Ovary (tissue), 9 donors: ENCODE data around the gene RPL12. TPM values are rescaled to one million over a fixed set of nuclear protein-coding genes. Genes with fewer than 3 reads are reported as not detected.

Experiments used
- DNase-seq, 5 donors: peaks; one replicate each; pipeline ENCODE4 v3.0.0-alpha.2; 2019 to 2020
- H3K27ac ChIP-seq, 2 donors: fragments of 200-600 bp; one replicate each; pipeline versions ENCODE4 v1.5.1 to v1.8.0; 2019 to 2022
- H3K27me3 ChIP-seq: fragments of 200-600 bp; one replicate; pipeline ENCODE4 v1.8.0; 2022
- H3K36me3 ChIP-seq: fragments of 200-600 bp; sonication (generic); one replicate; pipeline ENCODE4 v1.5.1; 2019
- H3K4me1 ChIP-seq: one replicate; pipeline ENCODE4 v1.8.1; 2013; ENCODE audit warnings: mild to moderate bottlenecking, moderate library complexity; ENCODE audit not compliant: insufficient read depth
- H3K4me3 ChIP-seq: fragments of 200-600 bp; sonication (generic); one replicate; pipeline ENCODE4 v1.5.1; 2017
- H3K9me3 ChIP-seq, 2 donors: fragments of 200-600 bp in 1 of 2; sonication (generic) in 1 of 2; one replicate each; pipeline versions ENCODE4 v1.5.1 to v1.8.1; 2013 to 2019; ENCODE audit warnings: mild to moderate bottlenecking in 1 of 2, moderate library complexity in 1 of 2
- EP300 ChIP-seq: sonication (generic); formaldehyde crosslinking; IDR thresholded peaks from one replicate; pipeline ENCODE4 v1.6.1; 2017; ENCODE audit warnings: antibody characterized with exemption
- POLR2A ChIP-seq: fragments of 450-650 bp; IDR thresholded peaks from one replicate; pipeline ENCODE4 v1.6.1; 2017; ENCODE audit warnings: antibody characterized with exemption, mild to moderate bottlenecking, moderate library complexity
- WGBS, 3 donors: extraction: QIAGEN DNeasy Blood & Tissue Kit in 1 of 3; methylation state at CpG; one replicate each; pipeline versions ENCODE4 v1.1.5 to v1.1.7; 2013 to 2017; 5-methylcytosine and 5-hydroxymethylcytosine counted together
- intact Hi-C, 4 donors: fragments of 100-400 bp; cut with DNase I; formaldehyde crosslinking; loops; one replicate each; pipeline versions ENCODE4 v1.11.0 to v1.15.1; 2022 to 2023
- polyA plus RNA-seq, 2 donors: library from polyadenylated mRNA; stranded (reverse); fragments of 200-250 nt in 1 of 2; fragments of 350-450 nt in 1 of 2; fragmentation: Illumina TruSeq in 1 of 2; extraction: RNeasy Lipid Tissue Mini Kit (QIAGEN cat#74804) in 1 of 2; gene quantifications; one replicate each; pipeline ENCODE4 v1.2.3, GENCODE V29; 2013 to 2014
- small RNA-seq: library from RNA; depleted of rRNA; stranded (forward); fragments of <200 nt; gene quantifications from one replicate; pipeline ENCODE3, GENCODE V24; 2016
- total RNA-seq, 7 donors: library from RNA; depleted of rRNA in 2 of 7; stranded (reverse); fragments of >200 nt in 2 of 7; fragmentation: NEBNext Ultra II Directional in 3 of 7; extraction: Animal tissue kit (Norgen Biotek cat#: 25700) in 3 of 7; gene quantifications; one replicate each; pipeline versions ENCODE4 v1.1.0 to v1.2.4, GENCODE V29; 2016 to 2023
- TF ChIP-seq, protein P1 (sequence below), 3 donors: fragments of 450-650 bp in 2 of 3; fragments of 200-600 bp in 1 of 3; IDR thresholded peaks; one replicate each; pipeline versions ENCODE4 v1.5.1 to v1.8.0; 2016 to 2022; ENCODE audit warnings: antibody characterized with exemption in 3 of 3, mild to moderate bottlenecking in 1 of 3
- donor health status: DM: no; HTN: no; CAD: no; lungs with moderate emphysema.
- donor health status: DM: no; HTN: no; CAD: no.
- donor health status: Bipolar disorder and iron deficiency.
- donor health status: DM: yes; HTN: yes; CAD: no.
- donor health status: DM: no; HTN: no; CAD: no.
- donor health status: DM: yes; HTN: yes; CAD: no.

RPL12 gene
- total and polyA plus RNA-seq, 9 donors, result 1,883 to 5,812 (median 2,353) TPM

DNA sequence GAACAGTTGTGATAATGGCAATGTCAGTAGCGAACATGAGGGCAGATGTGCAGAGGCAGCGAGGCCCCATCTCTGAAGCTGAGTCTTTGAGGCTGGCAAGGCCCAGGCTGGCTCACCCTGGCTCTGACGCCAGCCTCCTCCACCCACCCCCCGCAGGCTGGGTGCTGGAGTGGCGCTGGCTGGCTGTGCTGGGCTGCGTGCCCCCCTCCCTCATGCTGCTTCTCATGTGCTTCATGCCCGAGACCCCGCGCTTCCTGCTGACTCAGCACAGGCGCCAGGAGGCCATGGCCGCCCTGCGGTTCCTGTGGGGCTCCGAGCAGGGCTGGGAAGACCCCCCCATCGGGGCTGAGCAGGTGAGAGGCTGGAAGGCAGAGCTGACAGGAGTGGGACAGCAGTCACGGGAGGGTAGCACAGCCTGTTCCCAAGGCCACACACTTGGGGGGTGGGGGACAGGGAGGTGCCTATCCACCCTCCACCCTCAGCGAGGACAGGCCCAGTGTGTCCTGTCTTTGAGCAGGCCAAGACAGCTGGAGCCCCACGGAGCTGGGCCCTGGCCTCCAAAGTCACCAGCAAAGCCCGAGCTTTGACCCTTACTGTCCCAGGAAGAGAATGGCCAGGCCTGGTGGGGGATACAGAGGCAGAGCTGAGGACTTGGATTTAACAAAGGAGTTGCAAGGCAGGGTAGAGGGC, 48.7 kb downstream of the RPL12 start:
- no peak overlapping the region for H3K27ac ChIP-seq
- no peak overlapping the region for H3K4me3 ChIP-seq
- no peaks in the 10 kb centered on the region for H3K9me3 ChIP-seq
- peaks cover 2% of the 10 kb centered on the region for H3K4me1 ChIP-seq
- no peaks in the 10 kb centered on the region for H3K36me3 ChIP-seq
- intact Hi-C loops, result no loop called here
- H3K27me3 ChIP-seq, result no peaks in the 10 kb centered on the region
- DNase-seq, result no peak
- 78 to 82% (median 82%) methylated on average over 16 to 18 of the region's 18 CpGs for WGBS, 3 donors
- no peak for TF ChIP-seq EP300
- no peak for TF ChIP-seq POLR2A
- TF ChIP-seq, protein P1, sequence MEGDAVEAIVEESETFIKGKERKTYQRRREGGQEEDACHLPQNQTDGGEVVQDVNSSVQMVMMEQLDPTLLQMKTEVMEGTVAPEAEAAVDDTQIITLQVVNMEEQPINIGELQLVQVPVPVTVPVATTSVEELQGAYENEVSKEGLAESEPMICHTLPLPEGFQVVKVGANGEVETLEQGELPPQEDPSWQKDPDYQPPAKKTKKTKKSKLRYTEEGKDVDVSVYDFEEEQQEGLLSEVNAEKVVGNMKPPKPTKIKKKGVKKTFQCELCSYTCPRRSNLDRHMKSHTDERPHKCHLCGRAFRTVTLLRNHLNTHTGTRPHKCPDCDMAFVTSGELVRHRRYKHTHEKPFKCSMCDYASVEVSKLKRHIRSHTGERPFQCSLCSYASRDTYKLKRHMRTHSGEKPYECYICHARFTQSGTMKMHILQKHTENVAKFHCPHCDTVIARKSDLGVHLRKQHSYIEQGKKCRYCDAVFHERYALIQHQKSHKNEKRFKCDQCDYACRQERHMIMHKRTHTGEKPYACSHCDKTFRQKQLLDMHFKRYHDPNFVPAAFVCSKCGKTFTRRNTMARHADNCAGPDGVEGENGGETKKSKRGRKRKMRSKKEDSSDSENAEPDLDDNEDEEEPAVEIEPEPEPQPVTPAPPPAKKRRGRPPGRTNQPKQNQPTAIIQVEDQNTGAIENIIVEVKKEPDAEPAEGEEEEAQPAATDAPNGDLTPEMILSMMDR (IDR thresholded peaks at IDR 0.05), result no peak

DNA sequence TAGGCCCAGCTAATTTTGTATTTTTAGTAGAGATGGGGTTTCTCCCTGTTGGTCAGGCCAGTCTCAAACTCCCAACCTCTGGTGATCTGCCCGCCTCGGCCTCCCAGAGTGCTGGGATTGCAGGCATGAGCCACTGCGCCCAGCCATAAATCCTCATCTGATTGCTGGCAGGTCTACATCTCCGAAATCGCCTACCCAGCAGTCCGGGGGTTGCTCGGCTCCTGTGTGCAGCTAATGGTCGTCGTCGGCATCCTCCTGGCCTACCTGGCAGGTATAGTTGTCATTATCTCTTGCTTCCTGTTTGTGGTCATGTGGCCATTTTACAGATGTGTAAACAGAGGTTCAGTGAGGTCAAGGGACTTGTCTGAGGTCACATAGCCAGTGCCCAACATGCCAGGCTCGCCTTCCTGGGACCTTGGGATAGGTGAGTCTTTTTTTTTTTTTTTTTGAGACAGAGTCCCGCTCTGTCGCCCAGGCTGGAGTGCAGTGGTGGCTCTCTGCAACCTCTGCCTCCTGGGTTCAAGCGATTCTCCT, 51.4 kb downstream of the RPL12 start:
- WGBS, 3 donors, result 94 to 95% (median 95%) methylated on average over 14 of the region's 14 CpGs
- Histone ChIP-seq H3K27ac (no peak overlapping the region), H3K27me3 (no peaks in the 10 kb centered on the region), H3K4me1 (peaks cover 5% of the 10 kb centered on the region), H3K36me3 (no peaks in the 10 kb centered on the region), H3K9me3 (no peaks in the 10 kb centered on the region), H3K4me3 (no peak overlapping the region)
- DNase-seq, result no peak
- no peak for TF ChIP-seq POLR2A
- TF ChIP-seq, protein P1 (IDR thresholded peaks at IDR 0.05), result no peak
- no peak for TF ChIP-seq EP300
- intact Hi-C loops, result loop anchor here in 1 of 4 donors (10.0 kb wide), 1 partner anchor 45 kb away; no protein-coding TSS in a partner anchor

DNA sequence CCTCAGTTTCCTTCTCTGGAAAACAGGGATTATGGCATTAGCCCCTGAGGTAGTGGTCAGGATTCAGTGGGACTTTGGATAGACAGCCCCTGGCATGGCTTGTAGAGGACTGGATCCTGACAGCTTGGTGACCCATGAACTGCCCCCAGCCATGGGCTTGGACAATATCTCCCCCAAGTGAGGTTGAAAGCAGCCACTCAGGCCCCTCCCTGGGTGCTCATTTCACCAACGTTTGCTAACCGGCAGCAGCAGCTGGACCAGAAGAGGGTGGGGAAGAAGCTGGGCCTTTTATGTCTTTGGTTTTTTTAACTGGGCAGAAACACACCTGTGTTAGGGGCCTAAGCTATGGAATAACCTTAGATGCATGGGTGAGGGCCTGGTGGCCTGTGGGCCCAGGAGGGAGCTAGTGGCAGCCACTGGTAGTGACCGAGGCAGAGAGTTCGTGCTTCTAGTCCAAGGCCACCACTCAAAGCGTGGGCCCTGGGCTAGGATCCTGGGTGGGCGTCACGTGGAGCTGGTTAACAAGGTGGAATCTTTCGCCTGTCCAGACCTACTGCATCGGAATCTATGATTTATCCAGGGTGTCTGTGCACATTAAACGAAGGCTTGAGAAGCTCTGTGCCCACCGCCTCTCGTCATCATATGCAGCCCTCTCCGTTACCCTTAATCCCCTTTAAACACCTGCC, 52.3 kb downstream of the RPL12 start:
- Histone ChIP-seq H3K9me3 (no peaks in the 10 kb centered on the region), H3K4me3 (peak overlapping the region; percentile 8), H3K27ac (no peak overlapping the region), H3K4me1 (peaks cover 5% of the 10 kb centered on the region), H3K27me3 (no peaks in the 10 kb centered on the region), H3K36me3 (no peaks in the 10 kb centered on the region)
- WGBS, 3 donors, result 85 to 93% (median 89%) methylated on average over 13 of the region's 13 CpGs
- TF ChIP-seq POLR2A (no peak), EP300 (no peak)
- TF ChIP-seq, protein P1 (IDR thresholded peaks at IDR 0.05), result no peak
- intact Hi-C loops, result loop anchor here in 1 of 4 donors (10.0 kb wide), 1 partner anchor 46 kb away; no protein-coding TSS in a partner anchor
- no peak for DNase-seq

DNA sequence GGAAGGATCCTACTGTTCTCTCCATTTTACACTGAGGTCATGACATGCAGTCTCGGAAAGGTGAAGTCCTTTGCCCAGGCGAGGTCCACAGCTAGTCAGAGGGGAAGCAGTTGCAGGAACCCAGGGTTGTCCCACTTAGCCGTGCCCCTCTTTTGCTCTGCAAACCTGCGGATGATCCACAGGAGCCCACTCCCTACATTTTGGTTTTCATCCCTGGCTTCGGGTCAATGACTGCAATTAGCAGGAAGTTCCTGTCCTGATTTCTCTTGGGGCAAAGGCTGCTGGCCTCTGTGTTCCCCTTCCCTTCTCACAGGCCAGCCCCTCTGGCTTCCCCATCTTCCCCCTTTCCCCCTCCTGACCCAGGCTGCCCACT, 52.9 kb downstream of the RPL12 start:
- TF ChIP-seq EP300, result no peak
- TF ChIP-seq POLR2A, result no peak
- TF ChIP-seq, protein P1 (IDR thresholded peaks at IDR 0.05), result no peak
- no peaks in the 10 kb centered on the region for H3K36me3 ChIP-seq
- no peak for DNase-seq
- peak overlapping the region; percentile 69 for H3K4me3 ChIP-seq
- no peaks in the 10 kb centered on the region for H3K27me3 ChIP-seq
- H3K4me1 ChIP-seq, result peaks cover 5% of the 10 kb centered on the region
- peak overlapping the region in 1 of 2 donors; percentile 79 for H3K27ac ChIP-seq
- H3K9me3 ChIP-seq, result no peaks in the 10 kb centered on the region
- intact Hi-C loops, result loop anchor here in 1 of 4 donors (10.0 kb wide), 1 partner anchor 47 kb away; no protein-coding TSS in a partner anchor
- 45 to 50% (median 45%) methylated on average over 5 of the region's 5 CpGs for WGBS, 3 donors

Small RNA genes lying within 50 kb of the gene (small RNA-seq; reads per million reads assigned to genes)
- gene RF00019 (not detected), gene SNORA65 (159 reads per million, percentile 92 among the genes with 10 or more reads in this experiment)

Other genes starting within 250 kb of the RPL12 start
- gene GARNL3, start 186.6 kb downstream of the RPL12 start, total RNA-seq, result 10 to 100 TPM; 15.0 to 30.7 (median 22.9) TPM
- gene GARNL3, start 186.6 kb downstream of the RPL12 start, polyA plus RNA-seq, result 10 to 100 TPM in 1 of 2 donors, 1 to 10 TPM in 1; 8.9 to 26.6 TPM
- 10 to 100 TPM in 6 of 7 donors, 1 to 10 TPM in 1; 9.4 to 21.2 (median 17.9) TPM for gene SLC2A8, start 54.2 kb downstream of the RPL12 start, total RNA-seq
- 10 to 100 TPM in 1 of 2 donors, 1 to 10 TPM in 1; 6.2 to 17.2 TPM for gene SLC2A8, start 54.2 kb downstream of the RPL12 start, polyA plus RNA-seq
- 10 to 100 TPM in 5 of 7 donors, 1 to 10 TPM in 2; 6.8 to 12.3 (median 11.0) TPM for gene ZNF79, start 27.0 kb downstream of the RPL12 start, total RNA-seq
- 1 to 10 TPM; 3.9 to 8.1 TPM for gene ZNF79, start 27.0 kb downstream of the RPL12 start, polyA plus RNA-seq
- 10 to 100 TPM; 14.2 to 28.5 (median 20.9) TPM for gene LRSAM1, start 104 bp upstream of the RPL12 start, total RNA-seq
- gene LRSAM1, start 104 bp upstream of the RPL12 start, polyA plus RNA-seq, result 10 to 100 TPM in 1 of 2 donors, 1 to 10 TPM in 1; 9.0 to 11.9 TPM
- gene STXBP1, start 160.9 kb upstream of the RPL12 start, total RNA-seq, result 100 to 1,000 TPM in 1 of 7 donors, 10 to 100 TPM in 6; 46.8 to 102 (median 75.7) TPM
- 10 to 100 TPM; 18.8 to 84.2 TPM for gene STXBP1, start 160.9 kb upstream of the RPL12 start, polyA plus RNA-seq